Fibroblast of gingiva (primary cell): Measurements from ENCODE around the gene FOXP1.

Source experiments
- DNase-seq: peaks from one replicate; pipeline ENCODE4 v3.0.0-alpha.2; 2011; ENCODE audit warnings: low read depth

Gene FOXP1

DNA sequence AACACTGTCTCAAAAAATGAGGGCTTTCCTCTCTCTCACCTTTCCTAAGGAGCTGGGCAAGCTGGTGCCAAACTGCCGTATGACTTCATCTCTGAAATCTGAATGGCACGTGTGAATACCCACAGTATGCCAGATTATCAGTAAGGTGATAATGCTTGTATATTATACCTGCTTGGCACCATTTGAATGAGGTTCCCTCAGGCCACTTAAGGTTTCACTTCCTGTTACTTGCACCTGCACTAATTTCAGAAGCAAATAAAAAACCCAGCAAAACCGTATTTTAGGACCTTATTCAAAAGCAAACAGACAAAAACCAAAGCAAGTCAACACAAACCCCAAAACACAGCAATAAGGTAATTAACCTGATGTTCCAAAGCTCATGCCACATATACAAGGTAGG, 19.7 kb downstream of the FOXP1 start:
- DNase-seq, result no peak

DNA sequence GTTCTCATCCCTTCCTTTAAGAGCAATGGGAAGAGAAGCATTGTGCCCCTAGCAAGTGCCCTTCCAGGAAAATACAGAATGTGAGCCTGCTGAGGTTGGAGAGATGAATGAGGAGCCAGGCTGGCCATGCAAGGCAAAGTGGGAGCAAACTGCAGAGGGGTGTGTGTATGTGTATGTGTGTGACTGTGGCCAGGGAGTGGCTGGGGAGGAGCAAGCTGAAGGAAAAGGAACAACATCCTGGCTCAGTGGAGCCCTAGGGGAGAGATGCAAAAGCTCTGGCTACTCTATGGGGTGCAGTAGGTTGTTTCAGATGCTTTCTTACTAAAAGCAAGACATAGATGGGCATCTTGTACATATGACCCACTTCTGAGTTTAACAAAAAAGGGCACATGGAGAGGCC, 20.6 kb downstream of the FOXP1 start:
- DNase-seq, result no peak

DNA sequence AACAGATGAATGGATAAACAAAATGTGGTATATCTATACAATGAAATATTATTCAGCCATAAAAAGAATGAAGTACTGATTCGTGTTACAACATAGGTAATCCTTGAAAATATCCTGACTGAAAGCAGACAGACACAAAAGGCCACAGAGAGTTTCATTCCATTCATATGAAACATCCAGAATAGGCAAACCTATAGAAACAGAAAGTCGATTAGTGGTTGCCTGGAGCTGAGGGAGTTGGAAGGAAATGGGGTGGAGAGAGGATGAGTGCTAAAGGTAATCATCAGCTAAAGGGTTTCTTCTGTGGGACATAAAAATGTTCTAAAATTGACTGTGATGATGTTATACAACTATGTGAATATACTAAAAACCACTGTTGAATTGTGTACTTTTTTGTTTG, 22.9 kb downstream of the FOXP1 start:
- no peak for DNase-seq

DNA sequence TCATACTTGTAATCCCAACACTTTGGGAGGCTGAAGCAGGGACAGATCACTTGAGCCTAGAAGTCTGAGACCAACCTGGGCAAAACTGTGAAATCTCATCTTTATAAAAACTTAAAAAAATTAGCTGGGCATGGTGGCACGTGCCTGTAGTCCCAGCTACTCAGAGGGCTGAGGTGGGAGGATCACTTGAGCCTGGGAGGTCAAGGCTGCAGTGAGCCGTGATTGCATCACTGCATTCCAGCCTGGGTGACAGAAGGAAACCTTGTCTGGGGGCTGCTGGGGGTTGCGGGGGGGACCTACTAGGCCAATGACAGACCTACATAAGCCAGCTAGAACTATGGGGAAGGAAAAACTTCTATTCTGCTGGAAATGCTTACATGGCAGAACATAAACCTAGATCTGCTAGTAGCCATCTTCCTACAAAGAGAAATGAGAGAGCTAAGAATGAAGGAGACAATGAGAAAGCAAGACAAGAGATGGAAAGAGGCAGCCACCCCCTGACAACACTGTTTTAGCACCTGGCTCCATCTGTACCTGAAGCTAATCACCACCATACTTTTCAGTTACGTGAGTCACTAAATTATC, 23.9 kb downstream of the FOXP1 start:
- no peak for DNase-seq

DNA sequence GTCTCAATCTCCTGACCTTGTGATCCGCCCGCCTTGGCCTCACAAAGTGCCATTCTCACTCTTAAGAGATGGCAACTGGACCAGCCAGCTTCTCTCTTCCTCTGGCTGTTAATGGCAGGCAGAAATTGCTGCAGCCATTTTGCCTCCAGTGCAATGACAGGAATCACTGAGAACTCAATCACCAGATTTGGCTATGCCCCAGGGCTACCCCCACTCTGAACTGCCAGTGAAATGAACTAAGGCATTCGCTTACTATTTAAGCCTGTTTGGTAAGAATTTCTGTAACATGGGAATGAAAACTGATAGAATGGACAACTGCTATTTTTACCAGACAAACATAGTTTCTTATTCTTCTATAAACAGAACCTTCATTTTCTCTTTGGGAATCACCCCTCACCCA, 24.5 kb downstream of the FOXP1 start:
- DNase-seq, result no peak

DNA sequence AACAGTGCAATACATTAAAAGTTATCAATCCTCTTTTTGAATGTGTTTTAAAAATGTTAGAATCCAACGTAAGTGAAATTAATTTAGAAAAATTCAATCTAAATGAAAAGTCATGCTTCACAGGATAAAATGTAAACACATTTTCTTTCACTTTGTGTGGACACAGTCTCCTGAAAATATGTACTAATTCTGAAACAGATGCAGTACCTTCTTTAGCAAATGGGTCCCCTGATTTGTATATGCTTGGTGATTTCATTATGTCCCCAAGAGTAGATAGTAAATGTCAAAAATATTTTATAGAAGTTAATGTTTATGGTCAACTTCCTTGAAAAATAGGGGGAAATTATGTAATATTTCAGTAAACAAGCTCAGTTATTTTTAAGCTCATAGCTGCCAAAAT, 28.9 kb downstream of the FOXP1 start:
- DNase-seq, result no peak

DNA sequence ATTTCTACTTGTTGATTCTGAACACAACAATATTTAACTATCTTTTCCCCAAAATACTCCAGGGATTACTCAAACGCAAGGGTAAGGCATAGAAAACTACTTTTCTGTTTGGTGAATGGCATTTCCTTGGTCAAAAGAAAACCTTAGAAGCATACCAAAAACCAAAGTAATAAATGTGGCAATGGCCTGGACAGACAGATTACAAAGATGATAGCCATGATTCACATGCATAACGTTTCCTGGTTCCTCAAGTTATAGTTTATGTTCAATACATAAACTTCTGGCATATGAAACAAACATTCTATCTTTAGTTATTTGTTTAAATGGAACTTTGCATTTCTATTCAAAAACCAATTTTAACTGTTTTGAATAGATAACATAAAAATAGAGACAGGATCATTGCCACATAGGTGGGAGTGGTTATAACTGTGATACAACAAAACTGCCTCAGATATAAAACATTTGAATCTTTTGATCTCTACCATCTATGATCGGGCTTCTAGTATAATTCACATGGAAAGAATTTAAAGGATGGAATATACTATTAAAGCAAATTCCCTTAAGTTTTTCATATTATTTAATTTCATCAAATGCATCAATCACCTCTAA, 32.1 kb downstream of the FOXP1 start:
- DNase-seq, result no peak

DNA sequence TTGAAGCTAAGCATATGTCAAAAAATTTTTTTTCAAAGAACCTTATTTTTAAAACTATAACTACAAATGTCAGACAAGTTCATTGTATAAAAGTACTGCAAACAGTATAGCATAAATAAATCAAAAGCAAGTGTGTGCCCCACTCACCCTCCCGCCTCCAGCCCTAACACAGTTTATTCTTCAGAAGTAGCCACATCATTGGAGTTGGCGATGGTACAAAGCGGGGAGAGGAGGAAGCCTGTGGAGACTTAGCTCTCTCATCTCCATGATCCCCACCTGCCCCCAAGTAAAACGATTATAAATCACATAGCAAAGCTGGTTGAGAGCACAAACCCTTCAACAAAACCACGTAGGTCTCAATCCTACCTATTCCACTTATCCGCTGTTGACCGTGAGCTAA, 33.6 kb downstream of the FOXP1 start:
- DNase-seq, result no peak

DNA sequence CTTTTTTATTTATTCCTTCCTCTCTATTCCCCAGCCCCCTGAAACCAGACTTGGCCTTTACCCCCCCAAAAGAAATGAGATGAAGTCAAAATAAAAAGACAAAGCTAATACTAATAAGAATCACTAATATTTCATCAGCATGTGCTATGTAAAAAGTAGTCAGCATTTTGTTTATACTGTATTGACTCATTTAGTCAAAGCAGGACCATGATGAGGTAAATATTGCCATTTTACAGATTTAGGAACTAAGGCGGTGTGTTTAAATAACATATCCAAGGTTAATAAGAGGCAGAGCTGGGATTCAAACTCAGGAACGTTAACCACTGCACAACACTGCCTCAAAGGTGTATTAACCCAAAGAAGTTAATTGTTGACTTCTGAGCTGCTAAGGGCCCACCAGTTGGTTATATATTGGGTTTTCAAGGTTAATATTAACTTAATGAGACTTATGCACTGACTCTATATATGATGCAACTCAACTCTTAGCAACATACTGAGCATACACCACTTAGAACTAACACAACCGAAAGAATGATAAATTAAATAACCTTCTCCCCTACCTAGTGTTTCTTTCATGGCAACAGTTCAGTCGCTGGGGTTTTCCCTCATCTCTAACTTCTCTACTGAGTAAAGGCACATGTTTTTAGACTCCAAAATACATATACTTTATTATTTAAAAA, 34.7 kb downstream of the FOXP1 start:
- DNase-seq, result no peak

DNA sequence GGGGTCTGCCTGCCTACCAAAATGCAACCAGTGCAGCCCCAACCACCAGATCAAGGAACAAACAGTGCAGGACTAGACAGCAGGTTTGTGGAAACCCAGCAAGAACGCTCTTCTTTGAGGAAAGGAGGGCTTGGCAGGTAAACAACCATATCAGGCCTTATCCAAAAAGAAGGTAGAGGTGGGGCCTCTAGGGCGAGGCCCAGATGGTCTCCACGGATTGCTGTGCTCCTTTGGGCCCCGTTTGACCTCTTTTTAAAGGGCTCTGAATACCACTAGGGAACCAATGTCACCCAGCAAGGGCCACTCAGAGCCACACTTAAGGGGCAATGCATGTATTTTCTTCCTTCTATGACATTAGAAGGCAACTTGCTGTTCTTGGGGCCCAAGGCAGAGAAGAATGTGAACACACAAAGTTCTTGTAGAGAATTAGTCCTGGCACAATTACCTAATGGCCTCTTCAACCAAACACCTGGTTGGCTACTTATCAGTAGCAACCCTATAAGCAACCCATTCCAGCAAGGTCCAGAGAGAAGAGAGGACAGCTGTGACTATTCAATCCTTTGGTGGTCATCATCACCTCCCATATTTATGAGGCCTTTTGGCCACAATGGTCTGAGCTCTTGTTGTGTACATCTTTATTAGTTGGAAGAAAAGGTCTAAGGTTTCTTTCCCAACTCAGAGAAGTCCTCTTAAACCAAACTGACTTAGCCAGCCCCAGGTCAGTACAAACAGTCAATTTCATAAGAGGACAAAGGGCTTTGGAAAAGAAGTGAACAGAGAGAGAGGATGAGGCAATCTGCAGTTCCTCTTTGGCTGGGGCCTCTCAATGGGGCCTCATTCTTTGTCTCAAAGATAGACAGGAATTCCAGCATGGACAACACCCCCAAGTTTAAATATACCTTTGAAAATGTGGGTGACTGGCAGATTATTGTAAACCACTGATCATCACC, 36.0 kb downstream of the FOXP1 start:
- peak; percentile 30 for DNase-seq

DNA sequence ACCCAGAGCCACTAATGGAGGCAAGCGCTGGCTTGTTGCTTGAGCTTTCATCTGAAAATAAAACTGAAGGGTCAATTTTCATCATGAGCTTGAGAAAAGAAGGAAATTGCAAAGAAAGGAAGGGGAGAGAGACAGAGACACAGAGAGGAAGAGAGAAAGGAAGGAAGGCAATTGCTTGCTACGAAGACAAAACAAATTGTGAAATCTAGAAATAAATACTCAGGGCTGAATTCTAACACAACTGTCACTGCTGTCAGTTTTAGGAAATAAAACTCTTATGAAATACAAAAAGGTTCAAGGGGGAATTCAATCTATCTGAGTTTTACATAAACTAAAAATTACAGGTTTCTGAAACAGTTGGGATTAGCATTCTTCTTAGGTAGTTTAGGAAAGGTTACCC, 36.7 kb downstream of the FOXP1 start:
- DNase-seq, result no peak

DNA sequence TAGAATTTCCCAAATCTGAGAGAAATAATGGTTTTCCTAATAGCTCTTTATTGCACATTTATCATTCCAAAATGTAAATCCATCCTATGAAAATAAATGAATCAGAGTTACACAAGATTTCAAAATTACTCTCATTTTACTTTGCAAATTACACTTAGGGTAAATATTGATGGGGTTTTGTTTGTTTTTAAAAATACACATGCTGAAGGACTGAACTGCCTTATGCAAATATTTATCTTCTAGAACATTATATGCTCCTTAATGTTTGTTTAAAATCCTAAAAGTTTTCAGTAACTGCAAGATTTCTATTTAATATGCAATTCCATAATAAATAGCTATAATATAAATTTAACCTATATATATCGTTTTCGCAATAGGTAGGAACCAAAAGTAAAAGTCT, 38.2 kb downstream of the FOXP1 start:
- DNase-seq, result peak; percentile 26

DNA sequence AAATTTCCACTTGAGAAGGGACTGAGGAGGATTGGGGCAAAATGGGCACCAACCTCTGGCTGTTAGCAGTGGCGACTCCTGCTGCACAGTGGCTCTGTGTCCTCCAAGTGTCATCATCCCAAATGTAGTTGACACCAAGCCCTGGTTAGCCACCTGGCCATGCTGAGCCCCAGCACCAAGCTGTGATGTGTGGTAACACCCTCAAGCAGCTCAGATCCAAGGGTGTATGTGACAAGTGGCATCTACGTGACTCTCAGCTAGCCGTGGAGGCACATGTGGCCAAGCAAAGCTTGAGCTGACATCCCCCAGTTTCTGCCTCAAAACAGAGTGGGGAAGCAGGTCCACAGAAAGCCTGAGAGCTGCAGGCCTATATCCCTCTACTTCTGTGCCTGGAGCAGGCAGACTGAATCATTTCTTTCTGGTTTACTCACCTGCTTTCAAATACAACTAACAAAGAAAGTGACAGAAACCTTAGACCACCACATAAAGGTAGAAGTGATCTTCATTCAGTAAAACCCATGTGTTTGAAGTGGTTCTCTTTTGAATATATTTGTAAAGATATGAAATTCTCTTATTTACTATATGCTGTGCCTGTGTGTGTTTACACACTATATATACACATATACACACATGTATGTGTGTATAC, 40.0 kb downstream of the FOXP1 start:
- no peak for DNase-seq

DNA sequence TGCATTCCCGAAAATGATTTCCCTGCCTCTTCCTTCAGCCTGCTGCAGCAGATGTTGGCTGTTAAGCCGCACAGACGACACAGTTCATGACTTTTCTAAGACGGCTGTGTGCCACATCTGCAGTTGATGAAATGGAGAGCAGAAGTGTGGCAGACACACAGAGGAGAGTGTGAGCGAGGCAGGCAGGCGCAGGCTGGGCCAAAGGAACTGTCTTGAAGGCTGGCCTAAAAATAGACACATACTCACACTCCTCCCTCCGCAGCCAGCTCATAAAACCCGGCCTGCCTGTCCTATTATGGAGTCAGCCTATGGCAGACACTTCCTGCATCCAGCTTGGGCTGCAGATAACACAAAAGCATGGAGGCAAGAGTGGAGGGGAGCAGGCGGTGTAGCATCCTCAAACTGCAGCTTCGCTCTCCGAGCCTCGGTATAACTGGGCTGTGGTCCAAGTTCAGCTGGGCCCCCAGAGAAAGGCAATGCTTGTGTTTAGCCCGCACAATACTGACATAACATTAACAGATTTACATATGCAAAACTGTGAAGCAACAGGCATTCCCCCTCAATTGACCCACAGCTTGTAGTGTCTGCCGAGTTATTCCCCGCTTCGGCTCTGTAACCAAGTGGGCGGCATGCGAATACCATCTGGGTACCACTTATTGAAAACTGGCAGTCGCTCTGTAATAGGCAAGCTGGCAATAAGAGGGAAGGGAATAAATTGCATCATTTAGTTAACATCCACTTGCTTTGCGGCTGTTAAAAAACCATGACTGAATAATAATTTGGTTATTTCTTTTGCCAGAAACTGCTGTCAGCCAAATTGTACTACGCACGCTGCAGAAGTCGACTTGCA, 40.8 kb downstream of the FOXP1 start:
- peak; percentile 94 for DNase-seq

DNA sequence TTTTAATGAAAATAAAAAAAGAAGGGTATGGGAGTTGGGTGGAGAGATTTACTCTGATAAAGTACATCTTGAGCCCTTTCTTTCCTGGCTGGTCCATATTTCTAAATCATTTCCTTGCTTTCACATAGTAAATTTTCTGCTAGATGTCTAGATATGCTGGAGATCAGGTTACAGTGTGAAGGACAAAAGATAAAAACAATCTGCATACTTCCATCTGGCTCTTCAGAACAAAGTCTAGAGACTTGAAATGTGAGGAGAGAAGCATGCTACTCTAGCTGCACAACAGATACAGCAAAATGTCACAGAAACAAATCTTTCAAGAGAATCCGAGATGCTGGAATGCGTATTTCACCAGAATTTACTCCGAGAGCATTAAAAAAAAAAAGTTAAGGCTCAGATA, 42.2 kb downstream of the FOXP1 start:
- DNase-seq, result no peak

DNA sequence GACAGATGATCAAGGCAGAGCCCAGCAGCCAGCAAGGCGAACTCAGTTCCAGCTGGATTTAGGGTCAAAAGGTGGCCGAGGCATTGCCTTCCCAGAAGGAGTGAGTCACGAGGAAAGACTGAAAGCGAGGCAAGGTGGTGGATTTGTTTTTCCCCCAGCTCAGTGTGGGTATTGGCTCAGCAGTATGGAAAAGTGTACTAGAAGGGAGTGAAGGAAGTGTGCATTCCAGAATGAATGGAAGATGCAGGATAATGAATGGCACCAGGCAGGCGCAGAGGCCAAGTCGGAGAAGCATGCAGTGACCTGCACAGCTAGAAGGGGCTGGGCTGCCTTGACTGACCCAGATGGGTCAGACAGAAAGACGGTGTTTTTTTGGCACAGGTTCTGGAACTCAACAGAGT, 46.3 kb downstream of the FOXP1 start:
- DNase-seq, result peak; percentile 54

DNA sequence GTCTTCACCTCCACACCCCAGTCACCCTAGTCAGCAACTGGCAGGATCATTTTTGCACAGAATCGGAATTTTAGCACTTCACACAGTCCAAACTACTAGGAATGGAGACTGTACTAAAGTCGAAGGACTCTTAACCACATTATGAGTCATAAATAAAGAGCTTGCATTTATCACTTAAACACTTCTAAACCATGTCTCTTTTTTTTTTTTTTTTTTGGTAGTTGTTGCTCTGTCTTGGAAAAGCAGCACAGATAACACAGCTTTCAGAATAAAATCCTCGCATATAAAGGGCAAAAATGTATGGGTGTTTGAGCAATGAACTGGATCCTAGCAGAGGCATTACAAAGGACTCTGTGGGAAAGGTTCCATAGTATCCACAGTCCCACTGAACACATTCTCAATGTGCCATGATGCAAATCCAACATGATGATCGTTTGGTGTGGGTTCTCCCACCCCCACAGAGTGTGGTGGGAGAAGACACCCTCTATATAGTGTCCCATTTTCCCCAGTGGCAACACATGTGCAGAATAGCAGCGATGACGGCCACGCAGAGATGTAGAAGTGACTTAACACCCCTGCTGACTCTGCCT, 47.1 kb downstream of the FOXP1 start:
- DNase-seq, result peak; percentile 19

DNA sequence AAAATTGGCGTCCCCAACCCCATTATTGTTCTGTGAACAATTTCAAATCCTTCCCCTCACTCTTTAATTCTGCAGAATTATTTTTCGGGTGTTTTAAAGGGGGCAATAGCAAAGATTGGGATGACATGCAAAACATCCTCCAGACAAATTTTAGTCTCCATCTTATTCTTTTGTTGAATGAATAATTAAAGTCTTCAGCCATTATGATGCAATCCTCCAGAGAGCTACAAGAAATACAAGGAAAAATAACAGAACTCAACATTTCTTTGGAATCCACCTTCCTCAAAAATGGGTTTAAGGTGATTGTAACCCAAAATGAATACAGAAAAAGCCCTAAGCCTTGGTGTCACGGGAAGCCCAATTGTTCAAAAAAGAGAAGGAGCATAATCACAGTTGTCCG, 49.9 kb downstream of the FOXP1 start:
- DNase-seq, result no peak

DNA sequence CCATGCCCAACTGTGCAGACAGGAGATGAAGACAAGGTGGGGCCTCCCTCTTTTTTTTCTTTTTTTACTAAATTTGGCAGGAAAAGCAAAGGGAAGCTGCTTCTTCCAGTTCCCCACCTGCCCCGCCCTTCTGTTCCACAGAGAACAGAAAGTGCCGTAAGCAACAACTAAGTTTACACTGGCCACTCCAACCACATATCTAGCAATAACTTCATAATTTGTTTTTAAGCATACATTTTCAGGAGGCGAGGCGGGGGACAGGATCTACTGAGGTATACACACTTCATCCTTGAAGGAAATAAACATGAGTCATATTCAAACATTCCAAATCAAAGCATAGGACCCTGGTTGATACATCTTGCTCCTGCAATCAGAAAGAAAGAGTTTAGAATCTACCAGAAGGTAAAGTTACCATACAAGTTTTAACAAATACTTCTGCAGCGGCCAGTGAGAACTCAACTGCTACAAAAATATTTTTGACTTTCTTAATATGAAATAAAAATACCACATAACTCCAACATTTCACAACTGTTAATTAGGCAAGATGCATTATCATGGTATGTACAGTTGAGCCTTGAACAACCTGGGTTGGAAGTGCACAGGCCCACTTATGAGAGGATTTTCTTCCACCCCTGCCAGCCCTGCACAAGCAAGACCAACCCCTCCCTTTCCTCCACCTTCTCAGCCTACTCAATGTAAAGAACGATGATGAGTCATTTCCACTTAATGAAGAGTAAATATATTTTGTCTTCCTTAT, 50.7 kb downstream of the FOXP1 start:
- DNase-seq, result no peak

DNA sequence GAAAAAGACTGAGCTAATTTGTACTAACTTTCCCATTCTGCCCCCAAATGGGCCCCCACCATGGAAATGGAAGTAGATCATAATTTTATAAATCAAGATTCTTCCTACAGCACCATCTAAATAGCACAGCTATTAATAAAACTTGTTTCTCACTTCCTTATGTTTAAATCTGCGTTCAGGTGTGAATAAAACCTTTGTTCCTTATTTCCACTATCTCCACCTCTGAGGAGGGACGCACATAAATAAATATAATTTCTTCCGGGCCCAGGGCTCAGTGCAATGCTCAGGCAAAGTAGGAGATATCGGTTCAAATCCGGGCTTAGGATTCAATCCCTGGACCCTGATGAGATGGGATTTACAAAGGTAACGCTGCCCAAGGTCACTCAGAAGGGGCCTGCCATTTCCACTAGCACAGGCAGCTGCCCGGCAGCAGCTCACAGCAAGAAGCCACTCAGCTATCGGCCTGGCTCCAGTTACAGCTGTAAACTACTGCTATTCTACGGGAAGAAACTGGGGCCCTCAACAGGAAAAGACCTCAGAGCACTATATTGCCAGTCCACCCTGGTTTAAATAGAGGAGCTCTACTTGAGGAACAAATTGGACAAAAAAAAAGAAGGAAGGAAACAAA, 52.5 kb downstream of the FOXP1 start:
- no peak for DNase-seq
